Liver (tissue), 9 donors: ENCODE results near the gene TYMS. TPM values are rescaled to one million over a fixed set of nuclear protein-coding genes. Genes with fewer than 3 reads are reported as not detected.

ENCODE experiments used
- DNase-seq: peaks from one replicate; pipeline ENCODE4 v3.0.0-alpha.2; 2017; ENCODE audit warnings: low spot score
- H3K27ac ChIP-seq, 2 donors: one replicate each; pipeline ENCODE4 v1.7.0; 2013; ENCODE audit warnings: inconsistent platforms in 2 of 2, low read length in 2 of 2, control low read depth in 1 of 2, low read depth in 1 of 2, mild to moderate bottlenecking in 1 of 2
- H3K27me3 ChIP-seq, 4 donors: one replicate each; pipeline versions ENCODE4 v1.6.1 to v1.7.0; 2013; ENCODE audit warnings: low read length in 3 of 4, inconsistent platforms in 1 of 4, mild to moderate bottlenecking in 1 of 4, moderate library complexity in 1 of 4; ENCODE audit not compliant: control insufficient read depth in 4 of 4, insufficient read depth in 4 of 4
- H3K36me3 ChIP-seq, 4 donors: one replicate each; pipeline versions ENCODE4 v1.6.1 to v1.7.0; 2013; ENCODE audit warnings: low read length in 3 of 4, mild to moderate bottlenecking in 3 of 4, low read depth in 1 of 4, moderate library complexity in 1 of 4; ENCODE audit not compliant: control insufficient read depth in 4 of 4, insufficient read depth in 3 of 4
- H3K4me1 ChIP-seq, 4 donors: one replicate each; pipeline versions ENCODE4 v1.6.1 to v1.7.0; 2013; ENCODE audit warnings: low read length in 3 of 4, mild to moderate bottlenecking in 3 of 4, moderate library complexity in 1 of 4; ENCODE audit not compliant: control insufficient read depth in 4 of 4, insufficient read depth in 4 of 4
- H3K4me3 ChIP-seq, 3 donors: one replicate each; pipeline versions ENCODE4 v1.6.1 to v1.7.0; 2013; ENCODE audit warnings: low read length in 3 of 3, control low read depth in 1 of 3, low read depth in 1 of 3, mild to moderate bottlenecking in 1 of 3
- H3K9ac ChIP-seq, 2 donors: one replicate each; pipeline ENCODE4 v1.7.0; 2013; ENCODE audit warnings: low read length in 2 of 2, mild to moderate bottlenecking in 2 of 2, moderate library complexity in 2 of 2, control low read depth in 1 of 2, low read depth in 1 of 2
- H3K9me3 ChIP-seq, 4 donors: one replicate each; pipeline versions ENCODE4 v1.6.1 to v1.7.0; 2013; ENCODE audit warnings: low read length in 3 of 4; ENCODE audit not compliant: control insufficient read depth in 4 of 4
- ATF3 ChIP-seq: IDR thresholded peaks from 2 replicates; pipeline ENCODE4 v1.6.1; 2016; ENCODE audit warnings: antibody characterized with exemption
- CTCF ChIP-seq: fragments of 150-350 bp; IDR thresholded peaks from 2 replicates; pipeline ENCODE4 v1.5.1; 2017; ENCODE audit warnings: improper control_type of control experiment, low read depth, low read length; ENCODE audit not compliant: missing input control
- EGR1 ChIP-seq, 2 donors: IDR thresholded peaks; 2 replicates each; pipeline ENCODE4 v1.6.1; 2016 to 2018; ENCODE audit warnings: antibody characterized with exemption in 2 of 2, low read depth in 2 of 2
- FOXA1 ChIP-seq: IDR thresholded peaks from 2 replicates; pipeline ENCODE4 v1.6.1; 2016; ENCODE audit warnings: antibody characterized with exemption
- FOXA2 ChIP-seq: IDR thresholded peaks from 2 replicates; pipeline ENCODE4 v1.6.1; 2016; ENCODE audit warnings: antibody characterized with exemption
- GABPA ChIP-seq, 2 donors: IDR thresholded peaks in 1 of 2; conservative IDR thresholded peaks in 1 of 2; 2 replicates each; pipeline ENCODE4 v1.6.1; 2016; ENCODE audit warnings: antibody characterized with exemption in 2 of 2, mild to moderate bottlenecking in 1 of 2, moderate library complexity in 1 of 2
- HNF4A ChIP-seq, 2 donors: conservative IDR thresholded peaks; 2 replicates each; pipeline ENCODE4 v1.6.1; 2016; ENCODE audit warnings: antibody characterized with exemption in 2 of 2, mild to moderate bottlenecking in 2 of 2
- HNF4G ChIP-seq: IDR thresholded peaks from 2 replicates; pipeline ENCODE4 v1.6.1; 2016; ENCODE audit warnings: antibody characterized with exemption
- JUND ChIP-seq, 2 donors: IDR thresholded peaks; 2 replicates each; pipeline ENCODE4 v1.6.1; 2016; ENCODE audit warnings: antibody characterized with exemption in 2 of 2
- MAX ChIP-seq: IDR thresholded peaks from 2 replicates; pipeline ENCODE4 v1.6.1; 2016; ENCODE audit warnings: antibody characterized with exemption
- NR2F2 ChIP-seq: IDR thresholded peaks from 2 replicates; pipeline ENCODE4 v1.6.1; 2016; ENCODE audit warnings: antibody characterized with exemption
- RAD21 ChIP-seq, 2 donors: IDR thresholded peaks; 2 replicates each; pipeline ENCODE4 v1.6.1; 2016; ENCODE audit warnings: antibody characterized with exemption in 2 of 2, mild to moderate bottlenecking in 2 of 2
- REST ChIP-seq: IDR thresholded peaks from 2 replicates; pipeline ENCODE4 v1.6.1; 2016; ENCODE audit warnings: antibody characterized with exemption, mild to moderate bottlenecking
- RXRA ChIP-seq, 2 donors: IDR thresholded peaks; 2 replicates each; pipeline ENCODE4 v1.6.1; 2017 to 2018; ENCODE audit warnings: antibody characterized with exemption in 2 of 2, mild to moderate bottlenecking in 1 of 2
- SP1 ChIP-seq: IDR thresholded peaks from 2 replicates; pipeline ENCODE4 v1.6.1; 2018; ENCODE audit warnings: antibody characterized with exemption, mild to moderate bottlenecking
- TAF1 ChIP-seq: conservative IDR thresholded peaks from 2 replicates; pipeline ENCODE4 v1.6.1; 2016; ENCODE audit warnings: antibody characterized with exemption, mild to moderate bottlenecking
- YY1 ChIP-seq: IDR thresholded peaks from 2 replicates; pipeline ENCODE4 v1.6.1; 2016; ENCODE audit warnings: antibody characterized with exemption, mild to moderate bottlenecking
- ZBTB33 ChIP-seq: IDR thresholded peaks from 2 replicates; pipeline ENCODE4 v1.6.1; 2016; ENCODE audit warnings: antibody characterized with exemption
- WGBS: extraction: QIAGEN DNeasy Blood & Tissue Kit; methylation state at CpG from one replicate; pipeline ENCODE4 v1.1.7; 2013; 5-methylcytosine and 5-hydroxymethylcytosine counted together
- polyA plus RNA-seq, 2 donors: library from polyadenylated mRNA; stranded (reverse) in 1 of 2; unstranded in 1 of 2; fragments of 200-250 nt in 1 of 2; fragments of >200 nt in 1 of 2; fragmentation: Nextera tagmentation in 1 of 2; extraction: Ambion mirVana in 1 of 2; gene quantifications; one replicate each; pipeline versions ENCODE4 v1.2.1 to v1.2.3, GENCODE V29; 2013 to 2015
- total RNA-seq, 2 donors: library from RNA; depleted of rRNA; stranded (reverse); fragments of >200 nt; gene quantifications; one replicate each; pipeline ENCODE4 v1.2.3, GENCODE V29; 2014
- donor health status: healthy.
- donor health status: healthy.
- donor health status: healthy.
- donor health status: healthy.
- donor health status: healthy.

TYMS gene
- total and polyA plus RNA-seq, 4 donors: 0.25 to 77.4 (median 5.3) TPM

GRCh38 chr18:631560-631959 lies 25.9 kb upstream of the TYMS start:
- H3K9me3 ChIP-seq: no peaks in the 10 kb centered on the region
- TF ChIP-seq GABPA (IDR thresholded peaks at IDR 0.05 in 1 of 2, conservative IDR thresholded peaks at IDR 0.05 in 1 of 2): no peak
- TF ChIP-seq RXRA (IDR thresholded peaks at IDR 0.05): no peak
- TF ChIP-seq SP1: no peak
- TF ChIP-seq FOXA1: no peak
- TF ChIP-seq ZBTB33: no peak
- TF ChIP-seq FOXA2: no peak
- TF ChIP-seq YY1: no peak
- no peak for TF ChIP-seq EGR1 (IDR thresholded peaks at IDR 0.05; ENCODE audit: low read depth in 2 of 2)
- no peak for TF ChIP-seq TAF1
- TF ChIP-seq CTCF: no peak
- TF ChIP-seq HNF4A (conservative IDR thresholded peaks at IDR 0.05): no peak
- TF ChIP-seq RAD21 (IDR thresholded peaks at IDR 0.05): no peak
- no peak for TF ChIP-seq JUND (IDR thresholded peaks at IDR 0.05)
- TF ChIP-seq NR2F2: no peak
- H3K9ac ChIP-seq: no peak overlapping the region
- H3K4me1 ChIP-seq: no peaks in the 10 kb centered on the region
- H3K27ac ChIP-seq: no peak overlapping the region
- no peaks in the 10 kb centered on the region for H3K27me3 ChIP-seq
- DNase-seq: no peak
- no peak overlapping the region for H3K4me3 ChIP-seq
- H3K36me3 ChIP-seq: no peaks in the 10 kb centered on the region

GRCh38 chr18:634551-635045 lies 22.9 kb upstream of the TYMS start:
- 84% methylated on average over 2 of the region's 2 CpGs for WGBS
- H3K36me3 ChIP-seq: no peaks in the 10 kb centered on the region
- H3K4me1 ChIP-seq: no peaks in the 10 kb centered on the region
- no peak for DNase-seq
- no peaks in the 10 kb centered on the region for H3K9me3 ChIP-seq
- no peak overlapping the region for H3K4me3 ChIP-seq
- H3K27ac ChIP-seq: no peak overlapping the region
- no peak for TF ChIP-seq SP1
- TF ChIP-seq EGR1 (IDR thresholded peaks at IDR 0.05; ENCODE audit: low read depth in 2 of 2): no peak
- TF ChIP-seq FOXA2: no peak
- TF ChIP-seq YY1: no peak
- TF ChIP-seq CTCF: no peak
- TF ChIP-seq RAD21 (IDR thresholded peaks at IDR 0.05): no peak
- no peak for TF ChIP-seq RXRA (IDR thresholded peaks at IDR 0.05)
- TF ChIP-seq FOXA1: no peak
- TF ChIP-seq NR2F2: no peak
- no peak for TF ChIP-seq GABPA (IDR thresholded peaks at IDR 0.05 in 1 of 2, conservative IDR thresholded peaks at IDR 0.05 in 1 of 2)
- TF ChIP-seq JUND (IDR thresholded peaks at IDR 0.05): no peak
- no peak for TF ChIP-seq MAX
- TF ChIP-seq ATF3: no peak
- no peak for TF ChIP-seq ZBTB33
- no peak for TF ChIP-seq TAF1
- TF ChIP-seq REST: no peak
- no peak for TF ChIP-seq HNF4G
- TF ChIP-seq HNF4A (conservative IDR thresholded peaks at IDR 0.05): no peak
- H3K27me3 ChIP-seq: no peaks in the 10 kb centered on the region
- no peak overlapping the region for H3K9ac ChIP-seq
